ENCODE data around the gene PRDM11.

The PRDM11 gene

DNA sequence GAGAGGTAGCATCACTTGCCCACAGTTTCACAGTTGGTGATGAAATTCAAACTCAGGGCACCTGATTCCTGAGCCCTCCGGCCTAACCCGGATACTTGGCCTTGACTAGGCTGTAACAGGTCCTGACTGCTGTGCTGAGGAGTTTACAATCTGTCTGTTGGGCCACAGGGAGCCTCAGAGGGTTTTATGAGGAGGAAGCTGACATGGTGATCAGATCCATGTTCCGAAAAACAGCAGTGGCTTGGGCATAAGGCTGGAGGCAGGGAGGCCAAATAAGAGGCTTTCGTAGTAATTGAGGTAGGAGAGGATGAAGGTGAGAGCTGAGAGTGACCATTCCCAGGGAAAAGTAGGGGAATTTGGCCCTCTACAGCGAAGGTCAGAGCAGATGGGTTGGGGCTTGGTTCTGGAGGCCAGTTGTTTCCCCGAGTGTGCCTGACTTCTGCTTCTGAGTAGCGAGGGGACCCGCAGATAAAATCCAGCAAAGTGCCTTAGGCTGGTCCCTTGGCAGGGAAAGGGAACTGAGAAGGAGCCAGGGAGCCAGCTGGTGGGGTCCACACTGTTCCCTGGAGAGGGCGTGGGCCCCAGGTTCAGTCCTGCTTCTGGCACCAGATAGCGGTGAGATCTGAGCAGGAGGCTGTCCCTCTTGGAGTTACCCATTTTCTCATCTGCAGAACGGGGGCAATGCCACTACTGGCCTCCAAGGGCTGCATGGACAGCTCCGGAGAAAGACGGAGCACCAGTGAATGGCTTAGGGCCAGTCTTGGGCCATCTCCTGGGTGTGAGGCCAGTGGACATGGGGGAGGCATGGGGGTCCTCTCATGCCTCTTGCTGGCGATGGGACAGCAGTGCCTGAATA, 6.5 kb downstream of the PRDM11 start:
- no peak overlapping the region for H3K4me3 ChIP-seq (ENCODE audit: low read length)
- no peak for DNase-seq (ENCODE audit: low read depth)
- no peak for TF ChIP-seq CTCF (conservative IDR thresholded peaks at IDR 0.05; ENCODE audit: low read length)

GRCh38 chr11:45154276-45154675, 7.8 kb downstream of the PRDM11 start:
- no peak for DNase-seq (ENCODE audit: low read depth)
- no peak for TF ChIP-seq CTCF (conservative IDR thresholded peaks at IDR 0.05; ENCODE audit: low read length)
- H3K4me3 ChIP-seq (ENCODE audit: low read length) = no peak overlapping the region

GRCh38 chr11:45155058-45155551, 8.7 kb downstream of the PRDM11 start:
- no peak for DNase-seq (ENCODE audit: low read depth)
- no peak overlapping the region for H3K4me3 ChIP-seq (ENCODE audit: low read length)
- TF ChIP-seq CTCF (conservative IDR thresholded peaks at IDR 0.05; ENCODE audit: low read length) = no peak

DNA sequence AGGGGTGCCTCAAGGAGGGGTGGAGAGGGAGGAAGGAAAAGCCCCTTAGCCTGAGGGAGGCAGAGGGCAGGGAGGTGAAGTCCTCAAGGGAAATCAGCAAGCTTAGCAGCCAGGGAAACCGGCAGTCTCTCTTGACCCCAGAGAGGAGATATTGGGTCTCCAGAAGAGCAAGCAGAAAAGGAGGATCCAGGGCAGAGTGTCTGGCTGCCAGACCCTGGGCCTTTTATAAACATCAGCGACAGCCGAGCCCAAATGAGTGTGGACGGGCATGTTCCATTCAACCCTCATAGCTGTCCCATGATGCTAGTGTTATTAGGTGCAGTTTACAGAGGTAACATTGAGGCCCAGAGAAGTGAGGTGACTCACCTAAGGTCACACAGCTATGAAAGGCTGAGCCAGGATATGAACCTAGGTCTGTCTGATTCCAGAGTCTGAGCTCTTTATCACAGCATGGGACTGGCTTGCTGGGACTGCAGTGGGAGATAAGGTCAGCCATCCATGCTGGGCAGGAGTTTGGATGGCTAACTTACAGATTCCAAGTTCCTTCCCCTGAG, 9.3 kb downstream of the PRDM11 start:
- no peak overlapping the region for H3K4me3 ChIP-seq (ENCODE audit: low read length)
- DNase-seq (ENCODE audit: low read depth) = no peak
- TF ChIP-seq CTCF (conservative IDR thresholded peaks at IDR 0.05; ENCODE audit: low read length) = no peak

- TF ChIP-seq CTCF (conservative IDR thresholded peaks at IDR 0.05; ENCODE audit: low read length) = no peak
- H3K4me3 ChIP-seq (ENCODE audit: low read length) = no peak overlapping the region
- DNase-seq (ENCODE audit: low read depth) = no peak
These were observed 9.8 kb downstream of the PRDM11 start for GRCh38 chr11:45156201-45156600.

DNA sequence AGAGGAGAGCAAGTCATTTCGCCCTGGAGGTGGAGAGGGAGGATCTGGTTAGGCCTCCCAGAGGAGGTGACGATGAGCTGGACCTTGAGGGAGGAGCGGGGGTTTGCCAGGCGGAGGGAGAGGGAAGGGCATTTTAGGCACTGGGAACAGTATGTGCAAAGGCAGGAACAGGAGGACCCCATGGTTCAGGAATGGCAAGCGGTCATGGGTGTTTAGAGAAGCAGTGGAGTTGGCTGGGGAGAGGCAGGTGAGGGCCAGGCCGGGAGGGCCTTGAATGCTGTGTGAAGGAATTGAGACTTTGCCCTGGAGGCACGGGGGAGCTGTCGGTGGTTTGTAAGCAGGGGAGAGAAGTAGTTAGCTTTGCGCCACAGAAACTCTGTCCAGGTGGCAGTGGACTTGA, 10.3 kb downstream of the PRDM11 start:
- no peak overlapping the region for H3K4me3 ChIP-seq (ENCODE audit: low read length)
- DNase-seq (ENCODE audit: low read depth) = no peak
- TF ChIP-seq CTCF (conservative IDR thresholded peaks at IDR 0.05; ENCODE audit: low read length) = no peak
